Activated naive CD4-positive, alpha-beta T cell treated with anti-CD3 and anti-CD28 coated beads for 36 hours (primary cell): ENCODE data around the gene OTOP3. TPM values are rescaled to one million over a fixed set of nuclear protein-coding genes. Genes with fewer than 3 reads are reported as not detected.
A peak's percentile ranks its signal among the peaks of the same experiment; 100 is the strongest.
"Not testable (repeated sequence)": the region's sequence is repeated elsewhere in the genome, so short reads cannot be mapped to it uniquely, and the experiment has no call there.

Source experiments
- CTCF ChIA-PET: fragments of 350-600 bp; sonication (Branson Sonifier 250); formaldehyde crosslinking; loops from one replicate; lab custom pipeline; 2021; ENCODE audit warnings: antibody characterized with exemption; lab: Charles Lee
- DNase-seq: peaks from one replicate; pipeline ENCODE4 v3.0.0-alpha.2; 2020
- H3K27ac Mint-ChIP-seq: one replicate; pipeline ENCODE4 v1.8.0; 2021; ENCODE audit warnings: mild to moderate bottlenecking, mixed read lengths
- H3K27me3 Mint-ChIP-seq: one replicate; pipeline ENCODE4 v1.8.0; 2021; ENCODE audit warnings: low read depth, mixed read lengths
- H3K36me3 Mint-ChIP-seq: one replicate; pipeline ENCODE4 v1.8.0; 2021; ENCODE audit warnings: low read depth, mixed read lengths
- H3K4me1 Mint-ChIP-seq: one replicate; pipeline ENCODE4 v1.8.0; 2021; ENCODE audit warnings: low read depth, mixed read lengths
- H3K4me3 Mint-ChIP-seq: one replicate; pipeline ENCODE4 v1.8.0; 2021; ENCODE audit warnings: mild to moderate bottlenecking, moderate library complexity, mixed read lengths
- H3K9me3 Mint-ChIP-seq: one replicate; pipeline ENCODE4 v1.8.0; 2021; ENCODE audit warnings: mixed read lengths
- intact Hi-C: fragments of 100-400 bp; cut with micrococcal nuclease; formaldehyde crosslinking; loops from one replicate; pipeline ENCODE4 v1.15.1; 2023
- total RNA-seq, 2 experiments: library from RNA; stranded (reverse); gene quantifications; one replicate each; pipeline ENCODE4 v1.2.3, GENCODE V29; 2021

The OTOP3 gene
- total RNA-seq, 2 experiments from 2014 or later = not detected

- Mint-ChIP-seq H3K27ac (no peak overlapping the region), H3K36me3 (no peaks in the 10 kb centered on the region), H3K4me1 (peaks cover 7% of the 10 kb centered on the region), H3K4me3 (no peak overlapping the region), H3K9me3 (no peaks in the 10 kb centered on the region), H3K27me3 (no peaks in the 10 kb centered on the region)
- CTCF ChIA-PET = interaction anchor here (0.6 to 4.6 kb wide), 59 partner anchors 9 to 878 kb away, joined by 3 to 68 read pairs (median 5); partner anchors contain the start of genes ATP5PD, CDR2L, FDXR and HID1
- peak; percentile 91 for DNase-seq
- intact Hi-C loops = loop anchor here (1.0 to 5.0 kb wide), 9 partner anchors 44 to 239 kb away; partner anchors contain the start of genes ARMC7, ATP5PD, KCTD2 and MRPL58
Observed at GRCh38 chr17:74961657-74962350, 26.1 kb downstream of the OTOP3 start.

DNA sequence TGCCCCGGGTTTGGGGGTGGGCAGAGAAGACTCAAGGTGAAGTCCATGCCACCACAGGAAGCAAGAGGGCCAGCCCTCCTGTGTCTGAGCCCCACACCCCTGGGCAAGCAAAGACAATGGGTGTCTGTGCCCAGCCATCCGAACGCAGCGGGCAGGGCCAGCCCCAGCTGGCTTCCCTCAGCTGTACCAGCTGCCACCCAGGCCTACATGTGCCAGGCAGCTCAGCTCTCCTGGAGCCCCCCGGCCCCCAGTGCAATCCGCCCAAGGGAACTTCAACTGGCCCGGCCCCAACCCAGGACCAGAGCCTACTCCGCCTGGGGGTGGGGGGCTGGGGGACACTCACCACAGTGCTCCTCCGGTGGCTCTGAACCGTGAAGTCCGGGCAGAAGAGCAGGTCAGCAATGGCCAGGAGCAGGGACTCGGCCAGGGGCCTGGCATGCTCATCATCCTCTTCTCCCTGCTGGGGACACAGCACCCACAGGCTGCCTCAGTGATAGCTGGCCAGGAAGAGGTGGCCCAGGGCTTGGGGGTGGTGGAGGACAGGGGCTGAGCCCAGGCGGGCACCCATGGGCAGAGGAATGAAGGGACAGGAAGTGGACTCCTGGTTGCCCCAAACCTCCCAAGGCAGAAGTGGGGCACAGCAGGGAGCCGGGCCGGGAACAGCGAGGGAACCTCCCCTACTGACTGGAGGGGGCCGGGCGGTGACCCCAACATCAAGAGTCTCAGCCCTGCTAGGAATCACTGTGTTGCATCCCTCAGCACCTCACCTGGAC is 27.1 kb downstream of the OTOP3 start:
- Mint-ChIP-seq H3K27me3 (no peaks in the 10 kb centered on the region), H3K27ac (no peak overlapping the region), H3K4me1 (peaks cover 7% of the 10 kb centered on the region), H3K36me3 (no peaks in the 10 kb centered on the region), H3K4me3 (no peak overlapping the region), H3K9me3 (no peaks in the 10 kb centered on the region)
- intact Hi-C loops = loop anchor here (5.0 kb wide), 2 partner anchors 84 to 124 kb away; partner anchors contain the start of genes ATP5PD, KCTD2 and SLC16A5
- DNase-seq = no peak
- CTCF ChIA-PET = interaction anchor here (0.9 to 4.6 kb wide), 26 partner anchors 9 to 554 kb away, joined by 3 to 68 read pairs (median 12); partner anchors contain the start of genes ATP5PD, CDR2L, FDXR and HID1

- intact Hi-C loops = loop anchor here (5.0 kb wide), 2 partner anchors 84 to 124 kb away; partner anchors contain the start of genes ATP5PD, KCTD2 and SLC16A5
- CTCF ChIA-PET = interaction anchor here (1.0 to 4.6 kb wide), 6 partner anchors 8 to 238 kb away, joined by 3 to 68 read pairs (median 30); partner anchors contain the start of genes HID1 and MRPL58
- H3K4me1 Mint-ChIP-seq = peaks cover 7% of the 10 kb centered on the region
- no peaks in the 10 kb centered on the region for H3K27me3 Mint-ChIP-seq
- H3K4me3 Mint-ChIP-seq = no peak overlapping the region
- no peak overlapping the region for H3K27ac Mint-ChIP-seq
- H3K36me3 Mint-ChIP-seq = no peaks in the 10 kb centered on the region
- DNase-seq = no peak
- no peaks in the 10 kb centered on the region for H3K9me3 Mint-ChIP-seq
Observed at GRCh38 chr17:74963656-74964055, 28.0 kb downstream of the OTOP3 start.

- intact Hi-C loops = loop anchor here (5.0 kb wide), 2 partner anchors 83 to 123 kb away; partner anchors contain the start of genes ATP5PD, KCTD2 and SLC16A5
- H3K36me3 Mint-ChIP-seq = no peaks in the 10 kb centered on the region
- H3K4me3 Mint-ChIP-seq = no peak overlapping the region
- CTCF ChIA-PET = interaction anchor here (0.6 to 4.6 kb wide), 5 partner anchors 8 to 245 kb away, joined by 3 to 68 read pairs (median 3); partner anchors contain the start of gene HID1
- H3K27ac Mint-ChIP-seq = no peak overlapping the region
- H3K27me3 Mint-ChIP-seq = no peaks in the 10 kb centered on the region
- peaks cover 7% of the 10 kb centered on the region for H3K4me1 Mint-ChIP-seq
- no peak for DNase-seq
- H3K9me3 Mint-ChIP-seq = no peaks in the 10 kb centered on the region
Observed at GRCh38 chr17:74964246-74964761, 28.6 kb downstream of the OTOP3 start.

DNA sequence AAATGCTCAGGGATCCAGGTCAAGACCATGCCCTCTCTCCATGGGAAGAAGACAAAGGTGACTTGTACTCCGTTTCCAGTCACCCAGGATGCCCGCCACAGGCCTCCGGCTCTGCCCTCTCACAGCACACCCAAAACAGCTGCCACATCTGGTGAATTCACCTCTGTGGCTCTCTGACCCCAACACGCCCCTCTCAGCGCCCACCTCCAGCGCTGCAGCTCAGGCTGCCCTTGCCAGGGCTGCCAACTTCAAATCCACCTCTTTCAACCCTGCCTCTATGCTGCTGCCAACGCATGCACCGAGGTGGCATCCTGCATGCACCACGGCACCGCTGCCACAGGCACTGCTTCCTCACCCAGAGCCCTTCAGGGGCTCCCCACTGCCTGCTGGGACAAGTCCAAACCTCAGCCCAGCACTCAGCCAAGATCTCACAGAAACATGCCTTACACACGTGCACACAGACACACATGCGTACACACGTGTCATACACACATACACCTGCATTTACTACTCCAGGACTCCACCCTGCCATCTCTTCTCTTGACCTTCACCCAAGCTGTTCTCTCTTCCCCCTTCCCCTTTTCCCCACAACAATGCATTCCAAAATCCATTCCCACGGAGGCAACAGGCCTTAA is 29.4 kb downstream of the OTOP3 start:
- H3K27me3 Mint-ChIP-seq = no peaks in the 10 kb centered on the region
- H3K9me3 Mint-ChIP-seq = no peaks in the 10 kb centered on the region
- DNase-seq = no peak
- H3K4me3 Mint-ChIP-seq = no peak overlapping the region
- CTCF ChIA-PET = interaction anchor here (0.6 to 1.5 kb wide), 2 partner anchors 104 to 237 kb away, joined by 3 to 4 read pairs; no protein-coding TSS in a partner anchor
- H3K27ac Mint-ChIP-seq = no peak overlapping the region
- H3K4me1 Mint-ChIP-seq = peaks cover 7% of the 10 kb centered on the region
- intact Hi-C loops = loop anchor here (5.0 kb wide), 2 partner anchors 82 to 122 kb away; partner anchors contain the start of genes ATP5PD, KCTD2 and SLC16A5
- no peaks in the 10 kb centered on the region for H3K36me3 Mint-ChIP-seq

DNA sequence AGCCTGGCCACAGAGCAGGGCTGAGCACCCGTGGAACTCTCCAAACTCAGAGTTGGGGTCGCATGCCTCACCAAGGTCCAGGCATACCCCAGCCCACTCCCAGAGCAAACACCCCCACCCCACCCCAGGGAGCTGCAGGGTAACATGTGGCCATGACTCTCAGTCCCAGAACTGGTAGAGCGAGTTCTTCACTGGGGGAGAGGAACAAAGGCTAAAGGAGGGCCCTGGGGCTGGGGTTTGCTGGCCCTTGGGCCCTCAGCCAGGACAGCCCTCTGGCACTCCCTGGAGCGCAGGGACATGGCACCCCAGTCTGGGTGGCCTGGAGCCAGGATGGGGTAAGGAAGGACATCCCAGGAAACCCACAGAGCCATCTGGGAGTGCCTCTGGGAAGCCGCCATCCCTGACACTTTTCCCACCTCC is 32.7 kb downstream of the OTOP3 start:
- H3K27me3 Mint-ChIP-seq = peaks cover 6% of the 10 kb centered on the region
- no peak overlapping the region for H3K27ac Mint-ChIP-seq
- H3K4me1 Mint-ChIP-seq = peaks cover 9% of the 10 kb centered on the region
- H3K36me3 Mint-ChIP-seq = no peaks in the 10 kb centered on the region
- no peak overlapping the region for H3K4me3 Mint-ChIP-seq
- intact Hi-C loops = no loop called here
- DNase-seq = no peak
- CTCF ChIA-PET = interaction anchor here (0.9 kb wide), 1 partner anchor 177 kb away, joined by 4 read pairs; no protein-coding TSS in a partner anchor
- no peaks in the 10 kb centered on the region for H3K9me3 Mint-ChIP-seq

- DNase-seq, H3K27ac Mint-ChIP-seq, H3K9me3 Mint-ChIP-seq, H3K36me3 Mint-ChIP-seq, intact Hi-C loops, H3K4me3 Mint-ChIP-seq, H3K4me1 Mint-ChIP-seq, H3K27me3 Mint-ChIP-seq: not testable (repeated sequence)
- CTCF ChIA-PET = interaction anchor here (1.5 to 6.6 kb wide), 2 partner anchors 7 to 11 kb away, joined by 8 to 68 read pairs; no protein-coding TSS in a partner anchor
Observed at GRCh38 chr17:74969501-74969900, 33.8 kb downstream of the OTOP3 start.

DNA sequence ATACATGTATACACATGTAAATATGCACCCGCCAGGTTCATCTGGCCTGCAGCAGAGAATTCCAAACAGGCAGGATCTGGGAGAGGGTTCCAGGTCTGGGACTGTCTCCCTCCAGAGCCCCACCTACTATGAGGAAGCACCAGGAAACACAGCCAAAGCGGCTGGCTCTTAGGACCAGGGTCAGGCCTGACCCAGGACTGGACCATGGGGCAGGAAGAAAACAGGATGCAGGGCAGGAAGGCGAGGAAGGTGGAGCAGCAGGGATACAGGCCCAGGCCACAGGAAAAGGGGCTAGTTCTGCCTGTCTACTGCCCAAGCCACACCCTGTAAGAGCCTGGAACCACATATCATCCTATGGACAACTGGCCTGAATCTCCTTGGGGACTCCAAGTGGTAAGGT is 34.7 kb downstream of the OTOP3 start:
- Mint-ChIP-seq H3K4me3 (no peak overlapping the region), H3K27me3 (peaks cover 6% of the 10 kb centered on the region), H3K36me3 (no peaks in the 10 kb centered on the region), H3K9me3 (no peaks in the 10 kb centered on the region), H3K27ac (no peak overlapping the region), H3K4me1 (peaks cover 9% of the 10 kb centered on the region)
- DNase-seq = no peak
- CTCF ChIA-PET = interaction anchor here (0.6 to 6.6 kb wide), 4 partner anchors 8 to 236 kb away, joined by 6 to 68 read pairs (median 10); no protein-coding TSS in a partner anchor
- intact Hi-C loops = no loop called here

- no peaks in the 10 kb centered on the region for H3K36me3 Mint-ChIP-seq
- no peak for DNase-seq
- CTCF ChIA-PET = interaction anchor here (0.6 to 6.6 kb wide), 4 partner anchors 9 to 186 kb away, joined by 3 to 68 read pairs (median 8); no protein-coding TSS in a partner anchor
Observed at GRCh38 chr17:74971069-74971841, 35.6 kb downstream of the OTOP3 start.

DNA sequence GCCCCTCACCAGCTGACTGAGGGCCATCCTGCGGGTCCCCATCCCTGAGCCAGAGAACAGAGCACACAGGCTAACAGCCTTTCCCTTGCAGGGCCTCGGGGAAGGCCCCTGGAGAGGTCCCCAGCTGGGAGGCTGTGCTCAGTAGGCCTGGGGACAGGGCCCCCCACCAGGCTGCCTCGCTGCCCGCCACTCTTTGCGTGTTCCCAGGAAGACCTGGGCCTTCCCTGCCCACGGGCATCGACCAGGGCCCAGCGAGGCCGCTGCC is 36.1 kb downstream of the OTOP3 start:
- Mint-ChIP-seq H3K36me3 (no peaks in the 10 kb centered on the region), H3K27ac (no peak overlapping the region), H3K4me1 (peaks cover 9% of the 10 kb centered on the region), H3K4me3 (peak overlapping the region; percentile 63), H3K9me3 (no peaks in the 10 kb centered on the region), H3K27me3 (peaks cover 6% of the 10 kb centered on the region)
- intact Hi-C loops = loop anchor here (1.0 kb wide), 1 partner anchor 11 kb away; no protein-coding TSS in a partner anchor
- DNase-seq = no peak
- CTCF ChIA-PET = interaction anchor here (1.2 to 6.6 kb wide), 3 partner anchors 10 to 186 kb away, joined by 3 to 68 read pairs (median 13); no protein-coding TSS in a partner anchor

More at GRCh38 chr17:74971069-74971841, 35.6 kb downstream of the OTOP3 start:
- Mint-ChIP-seq H3K9me3 (no peaks in the 10 kb centered on the region), H3K4me3 (peak overlapping the region; percentile 63), H3K27me3 (peaks cover 6% of the 10 kb centered on the region), H3K27ac (no peak overlapping the region), H3K4me1 (peaks cover 9% of the 10 kb centered on the region)
- intact Hi-C loops = no loop called here
